NCI-H446 treated with DMSO at 0.1 percent for 48 hours (cell line): ENCODE measurements around the gene GRIFIN.
"Not testable (repeated sequence)": the region's sequence is repeated elsewhere in the genome, so short reads cannot be mapped to it uniquely, and the experiment has no call there.

Experiments used
- DNase-seq: peaks from one replicate; lab custom pipeline; 2025; lab: John Stamatoyannopoulos, UW

Gene GRIFIN

DNA sequence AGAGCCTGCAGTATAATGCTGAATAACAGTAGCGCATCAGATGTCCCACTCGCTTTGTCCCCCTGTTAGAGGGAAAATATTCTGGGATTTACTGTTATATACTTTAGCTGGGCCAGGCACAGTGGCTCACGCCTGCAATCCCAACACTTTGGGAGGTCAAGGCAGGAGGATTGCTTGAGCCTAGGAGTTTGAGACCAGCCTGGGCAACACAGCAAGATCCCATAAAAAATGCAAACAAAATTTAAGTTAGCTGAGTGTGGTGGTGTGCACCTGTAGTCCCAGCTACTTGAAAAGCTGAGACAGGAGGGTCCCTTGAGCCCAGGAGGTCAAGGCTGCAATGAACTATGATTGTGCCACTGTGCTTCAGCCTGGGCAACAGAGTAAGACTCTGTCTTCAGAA lies 22.3 kb downstream of the GRIFIN start:
- DNase-seq = not testable (repeated sequence)

- no peak for DNase-seq
Measured at GRCh38 chr7:2452643-2453270, 23.4 kb downstream of the GRIFIN start.

DNA sequence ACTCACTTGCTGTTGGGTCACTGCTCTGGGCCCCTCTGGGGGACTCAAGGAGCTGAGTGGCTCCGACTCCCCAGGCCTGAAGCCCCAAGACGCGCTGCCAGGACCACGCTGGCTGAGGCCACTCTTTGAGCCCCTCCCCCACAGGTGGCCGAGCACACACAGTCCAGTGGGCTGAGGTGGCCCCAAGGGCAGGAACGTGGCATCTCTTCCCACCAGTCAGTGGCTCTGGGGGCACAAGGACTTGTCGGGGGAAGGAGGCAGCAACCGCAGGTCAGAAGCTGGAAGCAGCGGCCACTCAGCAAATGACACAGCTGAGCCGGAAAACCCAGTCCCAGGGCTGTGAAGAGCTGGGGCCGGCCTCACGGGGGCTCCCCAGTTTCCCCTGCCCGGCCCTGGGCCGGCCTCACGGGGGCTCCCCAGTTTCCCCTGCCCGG lies 24.1 kb downstream of the GRIFIN start:
- no peak for DNase-seq

- peak; percentile 6 for DNase-seq
Measured at GRCh38 chr7:2451171-2452073, 24.8 kb downstream of the GRIFIN start.

DNA sequence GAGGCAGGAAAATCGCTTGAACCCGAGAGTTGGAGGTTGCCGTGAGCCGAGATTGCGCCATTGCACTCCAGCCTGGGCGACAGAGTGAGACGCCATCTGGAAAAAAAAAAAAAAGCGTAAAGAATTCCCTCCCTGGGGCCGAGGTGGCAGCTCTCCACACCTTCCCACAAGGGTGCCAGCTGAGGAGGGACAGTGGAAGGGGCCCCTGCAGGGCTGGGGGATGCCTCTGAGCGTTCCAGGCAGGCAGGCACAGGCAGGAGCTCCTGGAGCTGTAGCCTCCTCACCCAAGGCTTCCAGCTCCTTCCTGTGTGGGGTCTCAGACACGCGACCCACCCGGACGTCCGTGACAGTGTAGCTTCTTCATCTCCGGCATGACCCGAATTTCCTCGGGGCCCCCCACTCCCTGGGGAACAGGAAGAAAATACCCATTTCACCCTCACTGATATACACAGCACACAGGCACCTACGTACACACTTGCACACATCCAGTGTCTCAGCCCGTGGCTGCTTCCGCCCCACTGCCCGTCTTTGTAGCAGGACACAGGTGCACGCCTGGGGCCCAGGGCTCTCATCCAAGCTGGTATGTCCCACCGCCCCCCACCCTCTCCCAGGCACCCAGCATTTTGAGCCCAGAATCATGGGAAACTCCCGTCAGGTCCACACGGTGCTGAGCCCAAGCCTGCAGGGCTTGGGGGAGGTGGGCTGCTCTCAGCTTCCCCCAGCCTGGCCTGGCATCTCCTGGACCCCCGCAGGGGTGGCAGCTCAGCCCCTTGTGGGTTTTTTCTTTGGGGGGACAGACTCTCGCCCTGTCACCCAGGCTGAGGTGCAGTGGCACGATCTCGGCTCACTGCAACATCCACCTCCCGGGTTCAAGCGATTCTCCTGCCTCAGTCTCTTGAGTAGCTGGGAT lies 25.7 kb downstream of the GRIFIN start:
- DNase-seq = no peak

GRCh38 chr7:2446676-2447075 lies 29.5 kb downstream of the GRIFIN start:
- DNase-seq = no peak

DNA sequence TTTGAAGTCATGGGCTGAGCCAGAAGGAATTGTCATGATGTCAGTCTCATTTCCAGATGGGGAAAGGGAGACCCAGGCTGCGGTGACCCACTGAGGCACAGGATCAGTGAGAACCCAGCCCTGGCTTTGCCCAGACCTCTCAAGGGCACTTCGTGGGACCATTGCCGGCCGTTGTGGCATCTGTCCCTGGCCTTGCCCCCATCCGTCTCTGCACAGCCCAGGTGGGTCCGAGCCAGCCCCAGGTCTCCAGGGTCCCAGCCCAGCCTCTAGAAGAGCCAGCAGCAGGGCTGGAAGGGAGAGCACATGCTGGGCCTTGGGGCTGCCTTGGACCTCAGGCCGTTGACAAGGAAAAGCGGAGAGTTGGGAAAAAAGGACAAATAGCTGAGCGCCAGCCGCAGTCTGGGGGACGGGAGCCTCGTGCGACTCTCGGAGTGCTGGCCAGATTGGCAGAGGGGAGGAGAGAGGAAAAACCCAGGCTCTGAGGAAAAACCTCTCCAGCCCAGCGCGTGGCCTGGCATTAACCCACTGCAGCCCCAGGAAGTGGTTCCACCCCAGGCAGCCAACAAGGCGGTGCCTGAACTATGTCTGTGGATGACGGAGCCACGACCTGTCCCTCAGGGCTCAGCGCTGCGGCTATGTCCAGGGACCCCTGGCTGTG lies 30.2 kb downstream of the GRIFIN start:
- DNase-seq = no peak

GRCh38 chr7:2445047-2445446 lies 31.2 kb downstream of the GRIFIN start:
- no peak for DNase-seq

DNA sequence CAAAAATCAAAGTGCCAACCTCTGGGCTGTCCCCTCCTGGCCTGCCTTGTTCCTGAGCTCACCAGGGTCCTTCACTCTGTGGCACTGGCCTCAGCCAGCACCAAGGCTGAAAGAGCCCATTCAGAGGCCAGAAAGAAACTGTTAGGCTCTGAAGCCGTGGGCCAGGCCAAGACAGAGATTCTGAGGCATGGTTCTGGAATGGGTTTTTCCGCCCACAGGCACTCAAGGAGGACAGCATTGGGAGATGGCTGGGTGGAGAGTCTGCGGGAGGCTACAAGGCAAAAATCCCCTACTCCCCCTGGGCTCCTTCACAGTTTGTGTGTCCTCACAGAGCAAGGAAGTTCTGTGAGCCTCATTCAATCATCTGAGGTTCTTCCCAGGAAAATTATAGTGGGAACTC lies 31.7 kb downstream of the GRIFIN start:
- DNase-seq = no peak

GRCh38 chr7:2443491-2443890 lies 32.7 kb downstream of the GRIFIN start:
- no peak for DNase-seq

- DNase-seq = no peak
Measured at GRCh38 chr7:2441430-2442058, 34.7 kb downstream of the GRIFIN start.

GRCh38 chr7:2440608-2441245 lies 35.5 kb downstream of the GRIFIN start:
- DNase-seq = no peak

GRCh38 chr7:2438775-2439174 lies 37.4 kb downstream of the GRIFIN start:
- DNase-seq = no peak

- peak; percentile 12 for DNase-seq
Measured at GRCh38 chr7:2438186-2438585, 38.0 kb downstream of the GRIFIN start.

DNA sequence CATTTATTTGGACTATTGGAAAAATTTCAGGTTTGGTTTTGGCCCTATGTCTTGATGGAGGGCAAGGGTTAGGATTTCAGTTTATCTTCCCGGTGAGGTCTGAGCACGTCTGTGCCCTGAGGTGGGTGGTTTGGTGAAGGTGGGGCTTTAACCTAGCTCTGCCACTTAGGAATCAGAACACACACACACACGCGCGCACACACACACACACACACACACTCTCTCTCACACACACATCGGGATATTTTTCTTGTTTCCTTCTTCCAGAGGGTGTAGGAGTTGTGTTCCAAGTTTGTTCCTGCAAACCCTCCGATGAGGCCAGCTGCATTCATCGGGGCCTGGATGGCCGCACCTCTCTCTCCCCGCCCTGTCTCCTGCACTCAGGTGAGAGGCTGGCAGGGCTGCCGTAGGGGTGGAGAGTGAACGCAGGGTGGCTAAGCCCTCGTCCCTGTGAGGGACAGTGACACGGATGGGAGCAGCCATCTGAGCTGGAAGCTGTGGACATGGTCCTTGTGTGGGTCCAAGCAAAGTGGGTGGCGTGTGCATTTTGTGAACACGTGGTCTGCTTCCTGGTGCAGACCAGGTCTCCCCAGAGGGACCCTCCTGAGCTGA lies 38.6 kb downstream of the GRIFIN start:
- DNase-seq = no peak

- no peak for DNase-seq
Measured at GRCh38 chr7:2437136-2437535, 39.1 kb downstream of the GRIFIN start.

- DNase-seq = no peak
Measured at GRCh38 chr7:2436341-2437104, 39.7 kb downstream of the GRIFIN start.

DNA sequence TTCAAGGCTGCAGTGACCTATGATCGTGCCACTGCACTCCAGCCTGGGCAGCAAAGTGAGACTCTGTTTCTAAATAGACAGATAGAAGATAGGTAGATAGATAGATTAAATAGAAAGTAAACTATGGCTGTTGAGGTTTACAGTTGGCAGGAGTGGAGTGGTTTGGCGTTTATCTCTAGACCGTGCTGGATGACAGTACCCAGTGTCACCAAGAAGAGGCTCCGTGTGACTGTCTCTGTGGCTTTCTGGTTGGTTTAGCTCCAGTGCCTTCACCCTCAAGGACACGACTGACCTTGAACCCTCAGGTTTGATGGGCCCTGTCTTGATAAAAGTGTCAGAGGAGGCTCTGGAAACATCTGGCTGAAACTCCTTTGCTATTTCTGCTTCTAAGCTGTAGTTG lies 41.1 kb downstream of the GRIFIN start:
- DNase-seq = no peak

DNA sequence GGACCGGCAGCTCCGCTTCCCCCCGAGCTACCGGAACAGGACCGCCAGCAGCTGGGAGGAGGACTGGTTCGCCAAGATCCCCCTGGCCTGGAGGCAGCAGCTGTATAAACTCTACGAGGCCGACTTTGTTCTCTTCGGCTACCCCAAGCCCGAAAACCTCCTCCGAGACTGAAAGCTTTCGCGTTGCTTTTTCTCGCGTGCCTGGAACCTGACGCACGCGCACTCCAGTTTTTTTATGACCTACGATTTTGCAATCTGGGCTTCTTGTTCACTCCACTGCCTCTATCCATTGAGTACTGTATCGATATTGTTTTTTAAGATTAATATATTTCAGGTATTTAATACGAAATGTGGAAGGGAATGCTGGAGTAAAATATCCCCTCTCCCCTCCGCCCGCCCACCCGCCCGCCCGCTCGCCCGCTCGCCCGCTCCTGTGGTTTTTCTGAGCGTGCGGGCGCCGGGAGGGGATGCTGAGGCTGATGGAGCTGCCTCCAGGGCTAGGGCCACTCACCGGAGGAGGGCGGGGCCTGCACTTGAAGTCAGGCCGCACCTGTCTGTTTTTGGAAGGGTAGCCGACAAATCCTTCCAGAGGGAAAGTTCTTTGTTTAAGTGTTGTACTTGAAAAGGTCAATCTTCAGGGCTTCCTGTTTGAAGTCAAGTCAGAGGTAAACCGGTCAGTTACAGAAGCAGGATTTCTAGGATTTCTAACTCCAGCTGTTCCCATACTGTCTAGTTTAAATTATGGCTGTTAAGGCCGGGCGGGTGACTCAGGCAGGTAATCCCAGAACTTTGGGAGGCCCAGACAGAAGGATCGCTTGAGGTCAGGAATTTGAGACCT lies 42.3 kb downstream of the GRIFIN start:
- no peak for DNase-seq
